Measurements from ENCODE around the gene RTEL1. TPM values are rescaled to one million over a fixed set of nuclear protein-coding genes. Genes with fewer than 3 reads are reported as not detected.

The RTEL1 gene, protein sequence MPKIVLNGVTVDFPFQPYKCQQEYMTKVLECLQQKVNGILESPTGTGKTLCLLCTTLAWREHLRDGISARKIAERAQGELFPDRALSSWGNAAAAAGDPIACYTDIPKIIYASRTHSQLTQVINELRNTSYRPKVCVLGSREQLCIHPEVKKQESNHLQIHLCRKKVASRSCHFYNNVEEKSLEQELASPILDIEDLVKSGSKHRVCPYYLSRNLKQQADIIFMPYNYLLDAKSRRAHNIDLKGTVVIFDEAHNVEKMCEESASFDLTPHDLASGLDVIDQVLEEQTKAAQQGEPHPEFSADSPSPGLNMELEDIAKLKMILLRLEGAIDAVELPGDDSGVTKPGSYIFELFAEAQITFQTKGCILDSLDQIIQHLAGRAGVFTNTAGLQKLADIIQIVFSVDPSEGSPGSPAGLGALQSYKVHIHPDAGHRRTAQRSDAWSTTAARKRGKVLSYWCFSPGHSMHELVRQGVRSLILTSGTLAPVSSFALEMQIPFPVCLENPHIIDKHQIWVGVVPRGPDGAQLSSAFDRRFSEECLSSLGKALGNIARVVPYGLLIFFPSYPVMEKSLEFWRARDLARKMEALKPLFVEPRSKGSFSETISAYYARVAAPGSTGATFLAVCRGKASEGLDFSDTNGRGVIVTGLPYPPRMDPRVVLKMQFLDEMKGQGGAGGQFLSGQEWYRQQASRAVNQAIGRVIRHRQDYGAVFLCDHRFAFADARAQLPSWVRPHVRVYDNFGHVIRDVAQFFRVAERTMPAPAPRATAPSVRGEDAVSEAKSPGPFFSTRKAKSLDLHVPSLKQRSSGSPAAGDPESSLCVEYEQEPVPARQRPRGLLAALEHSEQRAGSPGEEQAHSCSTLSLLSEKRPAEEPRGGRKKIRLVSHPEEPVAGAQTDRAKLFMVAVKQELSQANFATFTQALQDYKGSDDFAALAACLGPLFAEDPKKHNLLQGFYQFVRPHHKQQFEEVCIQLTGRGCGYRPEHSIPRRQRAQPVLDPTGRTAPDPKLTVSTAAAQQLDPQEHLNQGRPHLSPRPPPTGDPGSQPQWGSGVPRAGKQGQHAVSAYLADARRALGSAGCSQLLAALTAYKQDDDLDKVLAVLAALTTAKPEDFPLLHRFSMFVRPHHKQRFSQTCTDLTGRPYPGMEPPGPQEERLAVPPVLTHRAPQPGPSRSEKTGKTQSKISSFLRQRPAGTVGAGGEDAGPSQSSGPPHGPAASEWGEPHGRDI (N-terminal part only)
- polyA plus RNA-seq (2011; rRNA removed) = 11.3 and 14.6 TPM in 2 replicates
- polyA minus RNA-seq (2011; rRNA and poly(A)+ RNA removed) = 25.6 and 41.1 TPM in 2 replicates

DNA sequence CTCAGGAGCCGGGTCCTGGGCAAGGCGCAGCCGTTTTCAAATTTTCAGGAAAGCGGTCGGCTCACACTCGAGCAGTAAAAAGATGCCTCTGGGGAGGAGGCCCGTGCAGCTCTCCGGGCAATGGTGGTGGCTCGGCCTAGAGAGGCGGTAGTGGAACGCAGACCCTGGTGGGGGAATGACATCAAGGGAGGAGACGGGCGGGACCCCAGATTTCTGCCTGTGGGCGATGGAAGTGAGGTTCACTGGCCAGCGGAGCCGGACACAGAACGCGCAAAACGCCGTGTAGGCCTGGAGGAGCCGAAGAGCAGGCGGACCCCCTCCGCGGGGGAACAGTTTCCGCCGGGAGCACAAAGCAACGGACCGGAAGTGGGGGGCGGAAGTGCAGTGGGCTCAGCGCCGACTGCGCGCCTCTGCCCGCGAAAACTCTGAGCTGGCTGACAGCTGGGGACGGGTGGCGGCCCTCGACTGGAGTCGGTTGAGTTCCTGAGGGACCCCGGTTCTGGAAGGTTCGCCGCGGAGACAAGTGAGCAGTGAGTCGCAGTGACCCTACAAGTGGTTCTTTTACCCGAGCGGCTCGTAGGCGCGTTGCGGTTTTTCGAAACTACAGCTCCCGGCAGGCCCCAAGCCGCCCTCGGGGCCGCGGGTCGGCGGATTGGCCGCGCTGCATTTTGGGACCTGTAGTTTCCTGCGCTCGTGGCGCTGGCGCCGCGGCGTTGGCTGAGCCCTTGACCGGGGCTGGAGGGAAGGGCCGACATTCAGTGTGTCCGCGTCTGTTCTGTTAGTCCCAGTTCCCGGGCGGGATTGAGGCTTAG lies at the start of gene RTEL1:
Gene RTEL1, plus strand, starts transcription at position 376 of the 812 bp plus-strand sequence. CDS start 1,091 bp downstream, outside the sequence.
- TF ChIP-seq, protein P1, sequence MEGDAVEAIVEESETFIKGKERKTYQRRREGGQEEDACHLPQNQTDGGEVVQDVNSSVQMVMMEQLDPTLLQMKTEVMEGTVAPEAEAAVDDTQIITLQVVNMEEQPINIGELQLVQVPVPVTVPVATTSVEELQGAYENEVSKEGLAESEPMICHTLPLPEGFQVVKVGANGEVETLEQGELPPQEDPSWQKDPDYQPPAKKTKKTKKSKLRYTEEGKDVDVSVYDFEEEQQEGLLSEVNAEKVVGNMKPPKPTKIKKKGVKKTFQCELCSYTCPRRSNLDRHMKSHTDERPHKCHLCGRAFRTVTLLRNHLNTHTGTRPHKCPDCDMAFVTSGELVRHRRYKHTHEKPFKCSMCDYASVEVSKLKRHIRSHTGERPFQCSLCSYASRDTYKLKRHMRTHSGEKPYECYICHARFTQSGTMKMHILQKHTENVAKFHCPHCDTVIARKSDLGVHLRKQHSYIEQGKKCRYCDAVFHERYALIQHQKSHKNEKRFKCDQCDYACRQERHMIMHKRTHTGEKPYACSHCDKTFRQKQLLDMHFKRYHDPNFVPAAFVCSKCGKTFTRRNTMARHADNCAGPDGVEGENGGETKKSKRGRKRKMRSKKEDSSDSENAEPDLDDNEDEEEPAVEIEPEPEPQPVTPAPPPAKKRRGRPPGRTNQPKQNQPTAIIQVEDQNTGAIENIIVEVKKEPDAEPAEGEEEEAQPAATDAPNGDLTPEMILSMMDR (IDR thresholded peaks at IDR 0.05; ENCODE audit: low read depth, low read length) = no peak
- H3K27me3 ChIP-seq (ENCODE audit: control insufficient read depth, insufficient read depth, low read length) = no peaks in the 10 kb centered on the region
- ChIA-PET CTCF (no interaction called here), POLR2A (interaction anchor here (0.7 to 1.7 kb wide), 7 partner anchors 11 to 207 kb away, joined by 3 to 14 read pairs (median 8); partner anchors contain the start of genes ARFRP1, GMEB2, PPDPF and TPD52L2)
- H3K4me3 ChIP-seq (ENCODE audit: low read depth, low read length) = peak within 1 kb of the TSS; percentile 89
- peak within 1 kb of the TSS; percentile 81 for H3K27ac ChIP-seq (ENCODE audit: low read depth, low read length)
- peak; percentile 74 for DNase-seq (ENCODE audit: low read depth, low spot score)
- no peaks in the 10 kb centered on the region; the same call in 1 of the 2 replicates for H3K9me3 ChIP-seq (ENCODE audit: control insufficient read depth, insufficient read depth, low read length)

DNA sequence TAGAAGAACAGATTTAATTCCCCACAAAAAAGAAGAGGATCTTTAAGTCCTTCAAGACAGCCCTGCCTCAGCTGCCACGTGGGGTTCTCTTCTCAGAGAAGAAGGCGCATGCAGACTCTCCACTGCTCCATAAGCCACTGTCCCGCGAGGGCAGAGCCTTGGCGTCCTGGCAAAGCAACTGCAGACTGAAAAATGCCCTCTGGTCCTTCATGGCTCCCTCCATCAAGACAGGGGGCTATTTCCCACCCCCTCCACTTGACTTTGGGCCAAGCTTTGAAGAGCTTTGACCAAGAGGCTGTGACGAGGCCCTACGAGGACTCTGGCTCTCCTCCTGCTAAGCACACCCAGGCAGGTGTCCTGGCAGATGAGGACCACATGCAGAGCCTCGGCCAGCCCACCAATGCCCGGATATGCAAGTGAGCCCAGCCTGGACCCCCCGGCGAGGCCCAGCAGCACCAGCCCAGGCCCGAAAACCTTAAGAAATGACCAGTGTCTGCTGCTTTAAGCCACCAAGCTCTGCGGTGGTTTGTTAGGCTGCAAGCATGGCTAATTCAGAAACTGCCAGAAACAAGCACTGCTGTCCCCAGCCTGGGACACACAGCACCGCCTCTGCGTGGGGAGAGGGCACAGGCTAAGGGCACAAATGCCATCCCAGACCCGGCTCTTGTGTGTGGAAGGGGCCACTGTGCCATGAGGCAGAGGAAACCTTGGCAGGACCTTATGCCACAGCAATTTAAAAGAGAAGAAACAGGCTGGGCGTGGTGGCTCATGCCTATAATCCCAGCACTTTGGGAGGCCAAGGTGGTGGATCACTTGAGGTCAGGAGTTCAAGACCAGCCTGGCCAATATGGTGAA lies 47.3 kb upstream of the RTEL1 start:
- Histone ChIP-seq H3K27me3 (ENCODE audit: control insufficient read depth, insufficient read depth, low read length) (no peaks in the 10 kb centered on the region), H3K27ac (ENCODE audit: low read depth, low read length) (no peak overlapping the region), H3K9me3 (ENCODE audit: control insufficient read depth, insufficient read depth, low read length) (peaks cover 4% of the 10 kb centered on the region; the same call in 1 of the 2 replicates), H3K4me3 (ENCODE audit: low read depth, low read length) (no peak overlapping the region)
- TF ChIP-seq, protein P1 (IDR thresholded peaks at IDR 0.05; ENCODE audit: low read depth, low read length) = no peak
- DNase-seq (ENCODE audit: low read depth, low spot score) = no peak
- POLR2A ChIA-PET = no interaction called here
- CTCF ChIA-PET = no interaction called here

DNA sequence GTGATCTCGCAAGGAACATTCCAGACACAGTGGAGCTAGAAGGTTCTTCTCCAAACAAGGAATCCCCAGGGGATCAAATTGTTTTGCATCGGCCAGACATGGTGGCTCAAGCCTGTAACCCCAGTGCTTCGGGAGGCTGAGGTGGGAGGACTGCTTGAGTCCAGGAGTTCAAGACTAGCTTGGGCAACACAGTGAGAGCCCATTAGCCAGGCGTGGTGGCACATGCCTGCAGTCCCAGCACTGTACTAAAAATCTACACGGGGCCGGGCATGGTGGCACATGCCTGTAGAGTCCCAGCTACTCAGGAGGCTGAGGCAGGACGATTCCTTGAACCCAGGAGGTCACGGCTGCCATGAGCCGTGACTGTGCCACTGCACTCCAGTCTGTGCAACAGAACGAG lies 46.5 kb upstream of the RTEL1 start:
- Histone ChIP-seq H3K4me3 (ENCODE audit: low read depth, low read length) (no peak overlapping the region), H3K9me3 (ENCODE audit: control insufficient read depth, insufficient read depth, low read length) (peaks cover 4% of the 10 kb centered on the region; the same call in 1 of the 2 replicates), H3K27ac (ENCODE audit: low read depth, low read length) (no peak overlapping the region), H3K27me3 (ENCODE audit: control insufficient read depth, insufficient read depth, low read length) (no peaks in the 10 kb centered on the region)
- no peak for DNase-seq (ENCODE audit: low read depth, low spot score)
- ChIA-PET CTCF (no interaction called here), POLR2A (no interaction called here)
- TF ChIP-seq, protein P1 (IDR thresholded peaks at IDR 0.05; ENCODE audit: low read depth, low read length) = no peak

All from AG04450 (cell line).